SK-N-SH (cell line): ENCODE measurements around the gene DSCAM.

Experiments
- MXI1 ChIP-seq: IDR thresholded peaks from 2 replicates; pipeline ENCODE4 v1.6.1; 2012; ENCODE audit warnings: mild to moderate bottlenecking, low read depth, low read length, improper control_type of control experiment
- NRF1 ChIP-seq: IDR thresholded peaks from 2 replicates; pipeline ENCODE4 v1.6.1; 2012; ENCODE audit warnings: low read depth, mild to moderate bottlenecking, low read length
- TCF12 ChIP-seq: IDR thresholded peaks from 2 replicates; pipeline ENCODE4 v1.4.0; 2012

DNA sequence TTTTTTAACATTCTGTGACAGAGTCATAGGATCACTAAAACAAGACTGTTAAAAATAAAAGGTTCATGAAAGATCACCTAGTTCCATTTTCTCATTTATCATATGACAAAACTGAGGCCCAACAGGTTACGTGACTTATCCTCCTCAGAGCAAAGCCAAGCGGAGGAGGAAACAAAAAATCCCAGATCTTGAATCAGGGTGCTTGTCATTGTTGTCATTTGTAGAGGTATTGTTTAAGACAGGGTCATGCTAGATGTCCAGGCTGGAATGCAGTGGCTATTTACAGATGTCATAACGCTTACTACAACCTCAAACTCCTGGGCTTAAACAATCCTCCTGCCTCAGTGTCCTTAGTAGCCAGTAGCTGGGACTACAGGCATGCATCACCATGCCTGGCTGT, 293.2 kb downstream of the DSCAM start:
- TF ChIP-seq NRF1 (no peak), TCF12 (no peak), MXI1 (no peak)
